COLO668 (cell line): ENCODE measurements around the gene ALDH3B2.
"Not testable (repeated sequence)": the region's sequence is repeated elsewhere in the genome, so short reads cannot be mapped to it uniquely, and the experiment has no call there.

Experiments used
- DNase-seq: peaks from one replicate; lab custom pipeline; 2025; ENCODE audit not compliant: unreplicated experiment; lab: John Stamatoyannopoulos, UW

ALDH3B2 gene

GRCh38 chr11:67631411-67631810, 43.0 kb downstream of the ALDH3B2 start:
- DNase-seq = no peak

DNA sequence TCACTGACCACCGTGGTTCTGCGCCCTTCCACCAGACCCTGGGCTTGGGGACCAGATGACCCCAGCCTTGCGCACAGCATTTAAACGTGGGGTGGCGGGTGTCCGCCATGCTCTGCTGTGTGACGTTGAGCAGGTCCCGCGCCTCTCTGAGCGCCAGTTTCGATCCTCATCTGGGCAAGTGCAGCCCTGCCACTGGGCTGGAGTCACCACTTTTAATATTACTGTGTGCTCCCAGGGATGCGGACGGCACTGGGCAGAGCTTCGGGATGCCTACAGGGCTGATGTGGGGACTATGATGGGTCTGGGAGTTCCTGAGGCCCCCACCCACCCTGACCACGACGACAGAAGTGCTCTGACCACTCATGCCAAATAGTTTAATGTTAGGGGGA, 43.5 kb downstream of the ALDH3B2 start:
- DNase-seq = no peak

DNA sequence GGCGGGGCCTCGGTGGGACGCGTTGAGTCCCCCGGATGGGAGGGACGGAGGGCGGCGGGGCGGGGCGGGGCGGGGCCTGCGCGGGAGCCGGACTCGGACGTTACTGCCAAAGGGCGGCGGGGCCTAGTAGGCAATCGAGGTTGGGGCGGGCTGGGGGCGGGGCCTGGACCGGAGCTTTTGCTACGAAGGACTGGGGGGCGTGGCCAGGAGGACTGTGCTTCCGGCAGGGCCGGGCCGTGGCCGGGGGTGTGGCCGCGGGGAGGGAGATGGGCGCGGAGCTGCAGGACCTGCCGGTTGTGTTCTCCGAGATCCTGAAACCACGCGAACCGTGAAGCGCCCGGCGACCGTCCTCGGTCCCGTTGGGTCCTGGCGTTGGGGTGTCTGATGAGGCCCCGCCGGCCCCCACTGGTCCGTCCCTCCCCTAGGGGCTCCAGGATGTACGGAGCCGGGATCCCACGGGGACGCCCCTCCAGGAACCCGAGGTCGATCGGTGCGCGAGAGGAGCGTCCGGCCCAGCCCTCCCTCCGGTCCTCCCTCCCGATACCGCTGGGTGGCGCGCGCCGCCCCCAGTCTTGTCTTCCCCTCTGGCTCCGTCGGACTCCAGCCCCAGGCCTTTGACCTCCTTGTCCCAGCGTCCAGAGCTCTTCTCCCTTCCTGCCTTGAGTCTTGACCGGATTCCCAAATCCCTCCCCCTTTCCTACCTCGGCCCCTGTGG, 44.0 kb downstream of the ALDH3B2 start:
- DNase-seq = peak; percentile 98

DNA sequence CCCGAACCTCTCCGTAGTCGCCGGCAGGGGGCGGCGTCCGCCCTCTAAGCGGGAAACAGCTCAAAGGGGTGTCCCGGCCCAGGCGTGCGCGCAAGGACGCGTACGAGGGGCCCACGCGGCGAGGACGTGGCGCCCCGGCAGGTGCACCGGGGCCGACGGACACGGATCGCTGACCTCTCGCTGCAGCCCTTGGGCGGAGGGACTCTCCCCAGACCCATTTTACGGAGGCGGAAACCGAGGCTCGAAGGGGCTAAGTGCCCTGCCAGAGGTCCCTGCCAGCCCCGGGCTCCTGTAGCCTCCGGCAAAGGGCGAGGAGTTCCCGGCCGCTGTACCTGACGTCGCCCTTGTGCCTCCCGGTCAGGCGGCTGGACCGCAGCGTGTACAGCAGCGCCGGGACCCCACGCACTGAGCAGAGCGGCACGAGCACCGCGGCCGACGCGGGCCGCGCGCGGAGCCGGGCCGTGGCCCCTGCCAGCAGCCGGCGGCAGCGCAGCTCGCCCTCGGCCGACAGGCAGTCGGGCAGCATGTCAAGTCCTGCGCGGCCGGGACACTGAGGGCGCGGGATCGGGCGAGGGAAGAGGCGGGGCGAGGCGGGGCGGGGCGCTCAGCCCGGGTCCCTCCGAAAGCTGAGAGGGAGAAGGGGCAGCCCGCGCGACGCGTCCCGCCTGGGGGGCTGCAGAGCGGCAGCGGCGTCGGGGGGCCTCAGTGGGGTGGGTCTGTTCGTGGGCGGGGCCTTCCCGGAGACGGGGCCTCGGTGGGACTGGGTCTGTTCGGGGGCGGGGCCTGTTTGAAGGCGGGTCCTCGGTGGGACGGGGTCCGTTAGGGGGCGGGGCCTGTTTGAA, 44.8 kb downstream of the ALDH3B2 start, which contains the start of gene NUDT8:
TSS of gene NUDT8 (minus strand) at position 552 of the 842 bp plus-strand sequence. CDS start at position 526, 26 bp downstream.
- DNase-seq = peak; percentile 86

DNA sequence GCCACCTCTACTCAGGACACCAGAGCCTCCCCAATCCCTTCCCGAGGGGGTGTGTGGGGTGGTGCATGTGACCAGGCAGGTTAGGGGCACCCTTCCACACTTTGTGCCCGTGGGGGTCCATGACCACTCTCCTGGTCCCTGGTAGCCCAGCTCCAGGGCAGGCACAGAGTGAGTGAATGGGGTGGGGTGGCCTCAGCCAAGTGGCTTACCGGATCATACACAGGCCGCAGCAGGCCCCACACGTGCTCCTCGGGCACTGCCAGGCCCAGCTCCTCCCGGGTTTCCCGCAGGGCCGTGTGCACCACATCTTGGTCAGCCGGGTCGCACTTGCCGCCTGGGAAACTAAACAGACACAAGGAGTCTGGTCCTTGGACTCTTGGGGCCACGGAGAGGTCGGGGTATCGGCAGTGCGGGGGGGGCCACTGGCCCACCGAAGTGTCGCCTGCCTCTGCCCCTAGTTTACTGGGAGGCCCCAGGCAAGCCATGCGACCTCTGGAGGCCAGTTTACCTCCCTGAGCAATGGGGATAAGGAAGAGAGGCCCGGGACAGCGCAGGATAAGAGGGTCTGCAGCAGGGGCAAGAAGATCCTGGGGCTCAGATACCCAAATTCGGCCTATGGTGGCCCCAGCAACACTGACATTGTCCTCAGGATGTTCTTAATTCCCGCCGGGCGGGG, 45.6 kb downstream of the ALDH3B2 start:
- DNase-seq = no peak

DNA sequence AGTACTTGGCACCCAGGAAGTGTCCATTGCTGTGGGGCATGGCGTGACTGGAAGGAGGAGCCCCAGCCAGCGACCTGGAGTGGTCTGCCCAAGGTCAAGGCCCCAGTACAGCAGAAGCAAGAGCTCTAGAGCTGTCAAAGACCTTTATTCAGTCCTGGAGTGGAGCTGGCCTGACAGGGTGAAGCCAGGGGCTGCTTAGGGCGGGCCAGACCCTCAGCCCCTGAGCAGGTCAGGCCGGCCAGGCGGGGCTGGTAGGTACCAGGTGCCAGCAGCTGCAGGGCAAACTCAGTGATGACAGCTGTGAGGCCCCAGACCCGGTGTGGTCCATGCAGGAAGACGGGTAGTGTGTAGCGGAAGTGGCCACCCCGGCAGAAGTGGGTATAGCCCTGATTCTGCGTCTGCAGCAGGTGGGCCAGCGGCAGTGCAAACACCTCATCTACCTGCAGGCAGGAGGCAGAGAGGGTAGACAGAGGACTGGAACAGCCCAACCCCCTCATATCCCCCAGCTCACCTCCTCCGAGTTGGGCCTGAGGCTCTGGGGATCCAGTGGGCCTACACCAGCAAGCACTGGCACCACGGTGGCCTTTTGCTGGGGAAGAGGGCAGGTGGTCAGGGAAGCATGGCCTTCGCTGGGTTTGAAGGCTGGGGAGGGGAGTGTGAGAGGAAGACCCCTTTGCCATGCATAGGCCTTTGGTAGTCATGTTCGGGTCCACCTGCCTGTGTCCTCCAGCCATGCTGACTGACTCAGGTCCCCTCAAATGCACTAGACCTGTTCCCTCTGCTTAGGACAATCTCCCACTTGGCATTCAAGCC, 46.4 kb downstream of the ALDH3B2 start:
- peak; percentile 19 for DNase-seq

DNA sequence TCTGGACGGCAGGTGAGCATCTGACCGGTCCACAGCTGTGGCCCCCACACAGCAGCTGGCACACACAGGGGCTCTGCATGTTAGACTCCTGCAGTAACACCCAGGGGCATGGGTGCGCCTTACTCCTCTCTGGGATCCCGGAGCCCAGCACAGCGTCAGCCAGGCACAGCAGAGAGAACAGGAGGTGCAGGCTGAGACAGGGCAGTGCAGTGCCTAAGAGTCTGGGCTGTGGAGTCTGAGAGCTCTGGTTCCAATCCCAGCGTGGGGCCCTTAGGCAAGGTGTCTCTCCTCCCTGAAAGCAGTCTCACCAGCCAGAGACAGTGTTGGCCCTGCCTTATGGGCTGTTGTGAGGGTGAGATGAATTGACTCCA, 47.0 kb downstream of the ALDH3B2 start:
- DNase-seq = no peak

DNA sequence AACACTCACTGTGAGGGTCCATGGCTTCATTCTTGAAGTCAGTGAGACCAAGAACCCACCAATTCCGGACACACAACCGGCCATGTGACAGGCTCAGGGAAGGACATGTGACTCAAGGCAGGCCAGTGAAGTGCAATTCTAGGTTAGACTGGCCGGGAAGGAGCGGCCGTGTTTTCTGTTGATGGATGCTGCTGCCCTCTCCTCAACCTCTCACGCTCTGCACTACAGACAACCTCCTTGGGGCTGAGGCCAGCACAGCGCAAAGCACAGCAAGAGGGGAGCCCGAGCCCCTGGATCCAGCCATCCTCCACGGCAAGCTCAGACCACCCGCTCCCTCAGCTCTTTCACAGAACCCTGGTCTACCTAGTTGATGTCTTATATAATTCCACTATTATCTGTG, 47.5 kb downstream of the ALDH3B2 start:
- no peak for DNase-seq

DNA sequence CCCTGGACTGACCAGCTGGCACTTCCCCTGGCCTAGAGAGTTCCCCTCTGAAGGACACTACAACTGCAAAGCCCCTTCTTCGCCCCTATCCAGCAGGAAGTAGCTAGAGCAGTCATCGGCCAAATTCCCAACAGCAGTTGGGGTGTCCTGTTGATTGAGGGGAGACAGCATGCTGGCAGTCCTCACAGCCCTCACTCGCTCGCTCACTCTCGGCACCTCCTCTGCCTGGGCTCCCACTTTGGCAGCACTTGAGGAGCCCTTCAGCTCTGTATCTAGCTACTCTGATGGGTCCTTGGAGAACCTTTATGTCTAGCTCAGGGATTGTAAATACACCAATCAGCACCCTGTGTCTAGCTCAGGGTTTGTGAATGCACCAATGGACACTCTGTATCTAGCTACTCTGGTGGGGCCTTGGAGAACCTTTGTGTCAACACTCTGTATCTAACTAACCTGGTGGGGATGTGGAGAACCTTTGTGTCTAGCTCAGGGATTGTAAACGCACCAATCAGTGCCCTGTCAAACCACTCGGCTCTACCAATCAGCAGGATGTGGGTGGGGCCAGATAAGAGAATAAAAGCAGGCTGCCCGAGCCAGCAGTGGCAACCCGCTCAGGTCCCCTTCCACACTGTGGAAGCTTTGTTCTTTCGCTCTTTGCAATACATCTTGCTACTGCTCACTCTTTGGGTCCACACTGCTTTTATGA, 48.1 kb downstream of the ALDH3B2 start:
- not testable (repeated sequence) for DNase-seq

GRCh38 chr11:67623795-67624194, 50.6 kb downstream of the ALDH3B2 start:
- not testable (repeated sequence) for DNase-seq

DNA sequence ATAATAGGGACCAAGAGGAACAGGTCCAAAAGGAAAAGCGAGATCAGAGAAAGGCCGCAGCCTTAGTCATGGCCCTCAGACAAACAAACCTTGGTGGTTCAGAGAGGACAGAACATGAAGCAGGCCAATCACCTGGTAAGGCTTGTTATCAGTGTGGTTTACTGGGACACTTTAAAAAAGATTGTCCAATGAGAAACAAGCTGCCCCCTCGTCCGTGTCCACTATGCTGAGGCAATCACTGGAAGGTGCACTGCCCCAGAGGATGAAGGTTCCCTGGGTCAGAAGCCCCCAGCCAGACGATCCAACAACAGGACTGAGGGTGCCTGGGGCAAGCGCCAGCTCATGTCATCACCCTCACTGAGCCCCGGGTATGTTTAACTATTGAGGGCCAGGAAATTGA, 51.5 kb downstream of the ALDH3B2 start:
- not testable (repeated sequence) for DNase-seq

- DNase-seq = not testable (repeated sequence)
These were observed 52.5 kb downstream of the ALDH3B2 start for GRCh38 chr11:67621928-67622327.

DNA sequence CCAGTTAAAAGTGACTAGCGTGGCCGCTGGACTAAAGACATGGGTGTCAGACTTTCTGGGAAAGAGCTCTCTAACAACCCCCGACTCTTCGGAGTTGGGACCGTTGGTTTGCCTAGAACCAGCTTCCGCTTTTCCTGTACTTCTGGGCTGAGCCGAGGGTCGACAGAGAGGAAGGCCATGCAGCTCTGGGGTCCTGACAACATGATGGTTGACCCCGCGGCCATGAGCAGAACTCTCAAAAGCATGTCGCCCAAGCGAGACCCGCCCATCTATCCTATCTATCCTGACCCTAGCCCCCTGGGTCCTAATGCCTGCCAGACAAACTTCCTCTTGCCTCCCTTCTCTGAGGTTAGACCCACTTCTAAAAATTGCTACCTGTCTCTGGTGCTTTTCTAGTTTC, 53.8 kb downstream of the ALDH3B2 start:
- not testable (repeated sequence) for DNase-seq

- not testable (repeated sequence) for DNase-seq
These were observed 54.5 kb downstream of the ALDH3B2 start for GRCh38 chr11:67619683-67620618.

GRCh38 chr11:67618901-67619659, 55.3 kb downstream of the ALDH3B2 start:
- not testable (repeated sequence) for DNase-seq

DNA sequence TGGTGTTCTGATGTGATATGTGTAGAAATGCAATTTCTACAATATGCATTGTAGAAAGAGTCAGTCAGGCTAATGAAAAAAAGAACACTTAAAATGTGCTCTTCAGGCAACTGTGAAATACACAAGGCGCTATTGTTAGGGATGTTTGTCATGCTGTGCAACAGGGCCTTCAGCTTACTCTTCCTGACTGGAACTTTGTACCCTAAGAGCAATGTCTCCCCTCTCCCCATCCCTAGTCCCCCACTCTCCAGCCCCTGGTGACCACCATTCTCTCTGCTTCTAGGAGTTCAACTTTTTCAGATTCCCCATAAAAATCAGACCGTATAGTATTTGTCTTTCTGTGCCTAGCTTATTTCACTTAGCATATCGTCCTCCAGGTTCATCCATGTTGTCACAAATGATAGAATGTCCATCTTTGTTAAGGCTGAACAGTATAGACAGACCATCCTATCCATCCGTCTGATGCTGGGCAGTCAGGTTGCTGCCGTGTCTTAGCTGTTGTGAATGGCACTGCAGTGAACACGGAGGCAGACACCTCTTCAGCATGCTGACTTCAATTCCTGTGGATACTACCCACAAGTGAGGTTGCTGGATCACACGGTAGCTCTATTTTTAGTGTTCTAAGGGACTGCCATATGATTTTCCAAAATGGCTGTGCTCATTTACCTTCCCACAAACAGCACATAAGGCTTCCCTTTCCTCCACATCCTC, 57.0 kb downstream of the ALDH3B2 start:
- DNase-seq = no peak

DNA sequence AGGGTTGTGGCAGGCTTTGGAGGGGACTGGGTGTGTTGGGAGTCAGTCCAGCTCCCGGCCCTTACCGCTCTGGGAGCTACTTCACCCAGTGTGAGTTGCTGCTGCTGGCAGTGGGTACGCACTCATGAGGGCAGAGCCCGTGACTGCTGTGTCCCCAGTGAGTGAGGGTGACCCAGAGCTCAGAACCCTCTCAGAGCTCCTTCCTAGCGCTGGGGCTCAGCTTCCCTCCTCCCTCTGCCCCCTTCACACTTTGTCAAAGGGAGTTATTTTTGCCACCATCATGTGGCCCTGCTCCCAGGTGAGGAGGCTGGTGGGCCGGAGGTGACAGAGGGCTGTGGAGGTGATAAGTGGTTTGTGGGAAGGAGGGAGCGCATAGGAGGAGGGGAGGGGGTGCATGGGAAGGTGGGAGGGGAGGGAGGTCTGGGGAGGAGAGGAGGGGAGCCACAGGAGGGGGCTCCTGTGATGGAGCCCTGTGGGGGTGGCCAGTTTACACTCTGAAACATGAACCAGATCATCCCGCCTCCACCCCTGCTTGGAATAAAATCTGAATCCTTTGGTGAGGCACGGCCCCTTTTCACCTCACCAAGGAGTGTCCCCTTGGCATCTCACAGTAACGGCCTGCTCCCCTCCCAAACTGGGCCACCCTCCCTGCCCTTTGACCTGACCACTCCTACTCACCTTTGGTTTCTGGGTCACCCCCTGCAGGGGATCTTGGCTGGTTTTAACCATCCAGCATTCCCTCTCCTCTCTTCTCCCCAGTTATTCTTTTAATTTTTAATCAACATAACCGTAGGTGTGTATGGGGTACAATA, 57.8 kb downstream of the ALDH3B2 start:
- no peak for DNase-seq
